HG02970 (cell line): ENCODE results near the gene BBC3.

Experiments used
- ATAC-seq: cut with Tn5 transposase; IDR thresholded peaks from one replicate; pipeline ENCODE4 v1.9.1; 2021; ENCODE audit warnings: mild to moderate bottlenecking, moderate library complexity, moderate number of reproducible peaks; ENCODE audit not compliant: unreplicated experiment, low FRiP score

BBC3 gene

GRCh38 chr19:47232422-47233211, 1.6 kb upstream of the BBC3 start:
- ATAC-seq = no peak

- ATAC-seq = peak; percentile 25
Observed at GRCh38 chr19:47231215-47232054, 436 bp upstream of the BBC3 start.

- ATAC-seq = peak; percentile 19
Observed at GRCh38 chr19:47230054-47230920, 712 bp downstream of the BBC3 start.

- ATAC-seq = no peak
Observed at GRCh38 chr19:47229676-47230053, 1.3 kb downstream of the BBC3 start.

- ATAC-seq = no peak
Observed at GRCh38 chr19:47228937-47229675, 1.9 kb downstream of the BBC3 start.

- ATAC-seq = no peak
Observed at GRCh38 chr19:47228168-47228936, 2.6 kb downstream of the BBC3 start.

- ATAC-seq = no peak
Observed at GRCh38 chr19:47227352-47228167, 3.4 kb downstream of the BBC3 start.

GRCh38 chr19:47226426-47227351, 4.3 kb downstream of the BBC3 start:
- ATAC-seq = peak; percentile 21

GRCh38 chr19:47225746-47226425, 5.1 kb downstream of the BBC3 start:
- peak; percentile 36 for ATAC-seq

GRCh38 chr19:47221890-47222289, 9.1 kb downstream of the BBC3 start:
- ATAC-seq = no peak

GRCh38 chr19:47221080-47221841, 9.7 kb downstream of the BBC3 start:
- no peak for ATAC-seq

- no peak for ATAC-seq
Observed at GRCh38 chr19:47215581-47215980, 15.4 kb downstream of the BBC3 start.

GRCh38 chr19:47210689-47211316, 20.2 kb downstream of the BBC3 start:
- ATAC-seq = no peak

- ATAC-seq = no peak
Observed at GRCh38 chr19:47210180-47210490, 20.9 kb downstream of the BBC3 start.

GRCh38 chr19:47209319-47210179, 21.4 kb downstream of the BBC3 start:
- ATAC-seq = no peak
